Middle frontal gyrus (tissue), 1 donor: Measurements from ENCODE around the gene COX5A.

Experiments
- DNase-seq: peaks from one replicate; pipeline ENCODE4 v3.0.0-alpha.2; 2015; ENCODE audit warnings: low spot score; ENCODE audit errors: extremely low spot score

COX5A gene

DNA sequence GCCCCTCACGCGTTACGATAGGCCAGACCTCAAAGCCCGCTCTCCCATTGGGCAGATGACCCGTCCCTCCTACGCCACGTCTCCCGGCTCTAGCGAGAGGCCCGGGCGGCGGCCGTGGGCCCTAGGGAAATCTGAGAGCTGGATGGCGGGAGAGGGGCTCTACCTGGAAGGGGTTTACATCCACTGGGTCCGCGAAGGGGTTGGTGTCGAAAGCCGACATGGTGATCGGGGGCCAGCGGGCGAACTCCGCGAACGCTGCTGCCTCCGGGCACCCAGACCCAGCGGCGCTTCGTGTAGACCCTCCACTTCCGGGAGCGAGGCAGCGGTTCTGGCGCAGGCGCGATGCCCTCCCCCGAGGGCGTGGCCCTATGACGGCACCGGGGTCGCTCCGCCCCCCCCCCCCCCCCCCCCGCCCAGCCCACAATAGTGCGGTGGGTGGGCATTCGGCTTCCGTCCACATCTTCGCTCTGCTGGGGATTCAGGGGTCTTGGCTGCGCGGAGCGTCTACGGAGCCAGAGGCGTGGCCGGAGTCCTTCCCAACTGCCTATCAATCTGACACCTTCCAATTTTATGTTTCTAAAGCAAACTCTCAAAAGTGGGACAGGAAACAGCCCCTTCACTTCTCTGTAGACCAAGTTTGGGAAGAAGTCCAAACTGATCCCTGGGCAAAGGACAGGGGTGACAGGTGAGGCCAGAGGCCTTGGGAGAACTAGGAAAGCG, 64.7 kb downstream of the COX5A start, which contains the start of gene SCAMP2:
TSS of gene SCAMP2 (minus strand) at position 330 of the 720 bp plus-strand sequence. CDS start at position 220, 110 bp downstream.
- DNase-seq: peak; percentile 83

DNA sequence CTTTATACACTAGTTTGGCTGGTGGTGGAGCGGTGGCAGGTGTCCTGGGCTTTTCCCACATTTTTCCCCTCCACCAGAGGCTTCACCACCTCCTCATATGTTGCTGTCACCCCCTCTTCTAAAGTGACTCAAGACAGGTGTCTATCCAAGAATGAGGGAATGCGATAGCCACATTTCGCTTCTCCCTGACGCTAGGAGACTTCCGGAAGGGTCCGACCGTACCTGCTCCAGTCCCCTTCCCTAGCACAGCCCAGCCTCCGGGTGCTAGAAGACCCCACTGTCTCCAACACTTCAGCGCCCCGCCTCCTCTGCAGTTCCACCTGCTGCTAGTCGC, 65.2 kb downstream of the COX5A start:
- DNase-seq: no peak

- no peak for DNase-seq
Observed at GRCh38 chr15:74870436-74871215, 67.2 kb downstream of the COX5A start.
